Stomach smooth muscle (tissue), 2 donors: ENCODE measurements around the gene KCNQ5.

ENCODE experiments used
- H3K27ac ChIP-seq: one replicate; pipeline ENCODE4 v1.7.0; 2013; ENCODE audit warnings: mild to moderate bottlenecking, low read length, inconsistent platforms
- H3K27me3 ChIP-seq, 2 donors: one replicate each; pipeline ENCODE4 v1.7.0; 2013; ENCODE audit warnings: low read length in 2 of 2; ENCODE audit not compliant: insufficient read depth in 2 of 2, control insufficient read depth in 1 of 2
- H3K36me3 ChIP-seq, 2 donors: one replicate each; pipeline ENCODE4 v1.7.0; 2013; ENCODE audit warnings: low read length in 2 of 2; ENCODE audit not compliant: control insufficient read depth in 2 of 2, insufficient read depth in 2 of 2
- H3K4me1 ChIP-seq: one replicate; pipeline ENCODE4 v1.7.0; 2013; ENCODE audit warnings: low read length; ENCODE audit not compliant: control insufficient read depth, insufficient read depth
- H3K4me3 ChIP-seq, 2 donors: one replicate each; pipeline ENCODE4 v1.7.0; 2013; ENCODE audit warnings: low read length in 2 of 2
- H3K9ac ChIP-seq, 2 donors: one replicate each; pipeline ENCODE4 v1.7.0; 2013; ENCODE audit warnings: low read length in 2 of 2, mild to moderate bottlenecking in 1 of 2
- H3K9me3 ChIP-seq, 2 donors: one replicate each; pipeline ENCODE4 v1.7.0; 2013; ENCODE audit warnings: low read length in 2 of 2; ENCODE audit not compliant: control insufficient read depth in 2 of 2
- donor health status: healthy.
- donor health status: Pancreatic carcinoma.

KCNQ5 gene

GRCh38 chr6:72819609-72820008 is 197.7 kb downstream of the KCNQ5 start:
- Histone ChIP-seq H3K4me1 (no peaks in the 10 kb centered on the region), H3K27me3 (no peaks in the 10 kb centered on the region), H3K9me3 (no peaks in the 10 kb centered on the region), H3K27ac (no peak overlapping the region), H3K9ac (no peak overlapping the region), H3K4me3 (no peak overlapping the region), H3K36me3 (no peaks in the 10 kb centered on the region)

GRCh38 chr6:72820153-72820552 is 198.3 kb downstream of the KCNQ5 start:
- Histone ChIP-seq H3K27ac (no peak overlapping the region), H3K36me3 (no peaks in the 10 kb centered on the region), H3K9me3 (no peaks in the 10 kb centered on the region), H3K27me3 (no peaks in the 10 kb centered on the region), H3K4me1 (no peaks in the 10 kb centered on the region), H3K4me3 (no peak overlapping the region), H3K9ac (no peak overlapping the region)

GRCh38 chr6:72820906-72821305 is 199.0 kb downstream of the KCNQ5 start:
- no peak overlapping the region for H3K9ac ChIP-seq
- H3K27ac ChIP-seq, result no peak overlapping the region
- H3K4me1 ChIP-seq, result no peaks in the 10 kb centered on the region
- no peak overlapping the region for H3K4me3 ChIP-seq
- H3K27me3 ChIP-seq, result no peaks in the 10 kb centered on the region
- H3K36me3 ChIP-seq, result no peaks in the 10 kb centered on the region
- no peaks in the 10 kb centered on the region for H3K9me3 ChIP-seq

- Histone ChIP-seq H3K36me3 (no peaks in the 10 kb centered on the region), H3K9me3 (no peaks in the 10 kb centered on the region), H3K4me3 (no peak overlapping the region), H3K27ac (no peak overlapping the region), H3K9ac (no peak overlapping the region), H3K4me1 (no peaks in the 10 kb centered on the region), H3K27me3 (no peaks in the 10 kb centered on the region)
These were observed 200.2 kb downstream of the KCNQ5 start for GRCh38 chr6:72822023-72822422.

GRCh38 chr6:72822691-72823090 is 200.8 kb downstream of the KCNQ5 start:
- Histone ChIP-seq H3K4me3 (no peak overlapping the region), H3K9ac (no peak overlapping the region), H3K36me3 (no peaks in the 10 kb centered on the region), H3K27me3 (no peaks in the 10 kb centered on the region), H3K9me3 (no peaks in the 10 kb centered on the region), H3K27ac (no peak overlapping the region), H3K4me1 (no peaks in the 10 kb centered on the region)

GRCh38 chr6:72824833-72825232 is 203.0 kb downstream of the KCNQ5 start:
- H3K27ac ChIP-seq, result no peak overlapping the region
- H3K9ac ChIP-seq, result no peak overlapping the region
- no peak overlapping the region for H3K4me3 ChIP-seq
- H3K4me1 ChIP-seq, result no peaks in the 10 kb centered on the region
- no peaks in the 10 kb centered on the region for H3K36me3 ChIP-seq
- H3K27me3 ChIP-seq, result no peaks in the 10 kb centered on the region
- H3K9me3 ChIP-seq, result no peaks in the 10 kb centered on the region

- Histone ChIP-seq H3K27ac (no peak overlapping the region), H3K9me3 (no peaks in the 10 kb centered on the region), H3K4me1 (no peaks in the 10 kb centered on the region), H3K4me3 (no peak overlapping the region), H3K36me3 (no peaks in the 10 kb centered on the region), H3K27me3 (no peaks in the 10 kb centered on the region), H3K9ac (no peak overlapping the region)
These were observed 203.5 kb downstream of the KCNQ5 start for GRCh38 chr6:72825315-72825911.

GRCh38 chr6:72826037-72826436 is 204.2 kb downstream of the KCNQ5 start:
- no peaks in the 10 kb centered on the region for H3K9me3 ChIP-seq
- no peak overlapping the region for H3K27ac ChIP-seq

GRCh38 chr6:72826744-72827438 is 205.0 kb downstream of the KCNQ5 start:
- no peak overlapping the region for H3K9ac ChIP-seq
- H3K4me1 ChIP-seq, result no peaks in the 10 kb centered on the region
- H3K27ac ChIP-seq, result no peak overlapping the region
- no peaks in the 10 kb centered on the region for H3K36me3 ChIP-seq
- no peaks in the 10 kb centered on the region for H3K9me3 ChIP-seq
- H3K4me3 ChIP-seq, result no peak overlapping the region
- no peaks in the 10 kb centered on the region for H3K27me3 ChIP-seq

More at GRCh38 chr6:72826037-72826436, 204.2 kb downstream of the KCNQ5 start:
- no peaks in the 10 kb centered on the region for H3K36me3 ChIP-seq
- H3K4me1 ChIP-seq, result no peaks in the 10 kb centered on the region
- H3K4me3 ChIP-seq, result no peak overlapping the region
- no peaks in the 10 kb centered on the region for H3K27me3 ChIP-seq
- no peak overlapping the region for H3K9ac ChIP-seq

GRCh38 chr6:72828904-72829303 is 207.0 kb downstream of the KCNQ5 start:
- Histone ChIP-seq H3K4me3 (no peak overlapping the region), H3K27ac (no peak overlapping the region), H3K9ac (no peak overlapping the region), H3K4me1 (no peaks in the 10 kb centered on the region), H3K36me3 (no peaks in the 10 kb centered on the region), H3K9me3 (no peaks in the 10 kb centered on the region), H3K27me3 (no peaks in the 10 kb centered on the region)

GRCh38 chr6:72832271-72832670 is 210.4 kb downstream of the KCNQ5 start:
- Histone ChIP-seq H3K4me1 (no peaks in the 10 kb centered on the region), H3K36me3 (no peaks in the 10 kb centered on the region), H3K27ac (no peak overlapping the region), H3K9me3 (no peaks in the 10 kb centered on the region), H3K9ac (no peak overlapping the region), H3K4me3 (no peak overlapping the region), H3K27me3 (no peaks in the 10 kb centered on the region)
